ENCODE measurements around the gene PDE6C. TPM values are rescaled to one million over a fixed set of nuclear protein-coding genes. Genes with fewer than 3 reads are reported as not detected.

Gene PDE6C
- total RNA-seq, 4 donors from 2014 or later: not detected

- DNase-seq: no peak
- H3K27me3 ChIP-seq: peaks cover 44% of the 10 kb centered on the region
- H3K4me1 ChIP-seq: peaks cover 6 to 15% (median 12%) of the 10 kb centered on the region in 4 donors
- 50 to 61% methylated on average over 1 of the region's 1 CpG for WGBS, 2 donors (ENCODE audit: low coverage in 1 of 2)
- no peaks in the 10 kb centered on the region for H3K9me3 ChIP-seq
- no peak overlapping the region for H3K27ac ChIP-seq
- in situ Hi-C loops (cut with MboI; ENCODE audit: low pct_ligation_motif_present in 1 of 4, low pct_unique_long_range_greater_than_20kb in 1 of 4, low sequenced_read_pairs in 3 of 4): no loop called here
- TF ChIP-seq POLR2A (IDR thresholded peaks at IDR 0.05) (no peak), POLR2AphosphoS5 (IDR thresholded peaks at IDR 0.05) (no peak), EP300 (IDR thresholded peaks at IDR 0.05; ENCODE audit: low read depth) (no peak)
- H3K36me3 ChIP-seq: no peaks in the 10 kb centered on the region
- intact Hi-C loops (cut with DNase I; ENCODE audit: low total_unique reads): no loop called here
- H3K4me3 ChIP-seq: no peak overlapping the region
These were observed 13.0 kb upstream of the PDE6C start for GRCh38 chr10:93599335-93599734.

GRCh38 chr10:93599778-93600177 lies 12.6 kb upstream of the PDE6C start:
- in situ Hi-C loops (cut with MboI; ENCODE audit: low pct_ligation_motif_present in 1 of 4, low pct_unique_long_range_greater_than_20kb in 1 of 4, low sequenced_read_pairs in 3 of 4): no loop called here
- Histone ChIP-seq H3K4me3 (no peak overlapping the region), H3K4me1 (peaks cover 6 to 15% (median 12%) of the 10 kb centered on the region in 4 donors), H3K9me3 (no peaks in the 10 kb centered on the region), H3K36me3 (no peaks in the 10 kb centered on the region), H3K27ac (no peak overlapping the region), H3K27me3 (peaks cover 45% of the 10 kb centered on the region)
- WGBS, 2 donors (ENCODE audit: low coverage in 1 of 2): 90 to 100% methylated on average over 1 to 4 of the region's 4 CpGs
- no peak for DNase-seq
- intact Hi-C loops (cut with DNase I; ENCODE audit: low total_unique reads): no loop called here
- TF ChIP-seq CTCF (IDR thresholded peaks at IDR 0.05) (no peak), POLR2AphosphoS5 (IDR thresholded peaks at IDR 0.05) (no peak), EP300 (IDR thresholded peaks at IDR 0.05; ENCODE audit: low read depth) (no peak), POLR2A (IDR thresholded peaks at IDR 0.05) (no peak)

- intact Hi-C loops (cut with DNase I; ENCODE audit: low total_unique reads) (no loop called here), in situ Hi-C loops (cut with MboI; ENCODE audit: low pct_ligation_motif_present in 1 of 4, low pct_unique_long_range_greater_than_20kb in 1 of 4, low sequenced_read_pairs in 3 of 4) (no loop called here)
- H3K4me3 ChIP-seq: peak overlapping the region in 3 of 4 donors; percentile 26 to 52 (median 41)
- peaks cover 49% of the 10 kb centered on the region for H3K27me3 ChIP-seq
- H3K9me3 ChIP-seq: no peaks in the 10 kb centered on the region
- no peak overlapping the region for H3K27ac ChIP-seq
- no peak for DNase-seq
- 16% methylated on average over 40 of the region's 60 CpGs; no CpG with 5 or more reads in 1 of the 2 donors for WGBS, 2 donors (ENCODE audit: low coverage in 1 of 2)
- H3K4me1 ChIP-seq: peaks cover 6 to 15% (median 12%) of the 10 kb centered on the region in 4 donors
- no peaks in the 10 kb centered on the region for H3K36me3 ChIP-seq
- TF ChIP-seq EP300 (IDR thresholded peaks at IDR 0.05; ENCODE audit: low read depth) (no peak), POLR2A (IDR thresholded peaks at IDR 0.05) (no peak), POLR2AphosphoS5 (IDR thresholded peaks at IDR 0.05) (no peak), CTCF (IDR thresholded peaks at IDR 0.05) (no peak)
These were observed 11.7 kb upstream of the PDE6C start for GRCh38 chr10:93600446-93601145.

- no peak for DNase-seq
- WGBS, 2 donors (ENCODE audit: low coverage in 1 of 2): 0 to 5% methylated on average over 1 to 31 of the region's 63 CpGs
- H3K4me3 ChIP-seq: peak within 1 kb of the TSS in 3 of 4 donors; percentile 26 to 52 (median 41)
These were observed 11.1 kb upstream of the PDE6C start, which contains the start of gene RBP4 for GRCh38 chr10:93601146-93601773. Gene RBP4, minus strand, starts transcription at chr10:93601235. Its CDS starts 207 bp downstream, at chr10:93601028.

More at GRCh38 chr10:93601146-93601773, 11.1 kb upstream of the PDE6C start, which contains the start of gene RBP4:
- Histone ChIP-seq H3K27ac (no peak within 1 kb of the TSS), H3K36me3 (no peaks in the 10 kb centered on the region), H3K27me3 (peaks cover 54% of the 10 kb centered on the region), H3K9me3 (no peaks in the 10 kb centered on the region), H3K4me1 (peaks cover 6 to 15% (median 12%) of the 10 kb centered on the region in 4 donors)
- TF ChIP-seq EP300 (IDR thresholded peaks at IDR 0.05; ENCODE audit: low read depth) (no peak), POLR2A (IDR thresholded peaks at IDR 0.05) (no peak), CTCF (IDR thresholded peaks at IDR 0.05) (no peak), POLR2AphosphoS5 (IDR thresholded peaks at IDR 0.05) (no peak)
- in situ Hi-C loops (cut with MboI; ENCODE audit: low pct_ligation_motif_present in 1 of 4, low pct_unique_long_range_greater_than_20kb in 1 of 4, low sequenced_read_pairs in 3 of 4): no loop called here
- intact Hi-C loops (cut with DNase I; ENCODE audit: low total_unique reads): no loop called here

All from transverse colon (tissue), 4 donors.